GM19099 (cell line): ENCODE data around the gene MAPKBP1.

Experiments
- POLR2A ChIP-seq: IDR thresholded peaks from 3 replicates; pipeline ENCODE4 v1.6.1; 2011; ENCODE audit warnings: low read depth; ENCODE audit not compliant: insufficient read length; ENCODE audit errors: extremely low read depth

Gene MAPKBP1

DNA sequence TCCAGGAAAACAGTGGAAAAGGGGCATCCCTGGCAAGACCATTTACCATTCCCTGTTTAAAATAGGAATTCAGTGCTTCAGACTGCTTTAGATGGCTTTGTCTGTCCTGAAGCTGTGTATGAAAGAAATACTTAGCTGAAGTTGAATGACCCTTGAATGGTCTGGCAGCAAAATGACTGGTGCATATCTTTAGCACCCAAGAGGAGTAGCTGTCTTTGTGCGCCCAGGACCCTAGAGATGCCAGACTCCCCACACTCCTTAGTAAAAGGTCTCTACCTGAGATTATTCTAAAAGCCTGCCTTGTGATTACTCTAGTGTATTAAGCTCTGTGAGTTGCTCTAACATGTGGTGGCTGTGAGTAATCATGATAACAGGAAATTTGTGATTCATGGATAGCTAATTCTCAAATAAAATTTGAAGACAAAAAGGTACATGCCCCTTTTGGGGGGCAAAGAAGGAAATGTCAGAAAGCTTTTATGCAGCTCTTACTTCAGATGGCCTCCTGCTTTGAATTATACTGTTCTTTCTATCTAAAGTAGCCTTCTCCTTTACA lies 3.2 kb downstream of the MAPKBP1 start:
- TF ChIP-seq POLR2A = no peak

DNA sequence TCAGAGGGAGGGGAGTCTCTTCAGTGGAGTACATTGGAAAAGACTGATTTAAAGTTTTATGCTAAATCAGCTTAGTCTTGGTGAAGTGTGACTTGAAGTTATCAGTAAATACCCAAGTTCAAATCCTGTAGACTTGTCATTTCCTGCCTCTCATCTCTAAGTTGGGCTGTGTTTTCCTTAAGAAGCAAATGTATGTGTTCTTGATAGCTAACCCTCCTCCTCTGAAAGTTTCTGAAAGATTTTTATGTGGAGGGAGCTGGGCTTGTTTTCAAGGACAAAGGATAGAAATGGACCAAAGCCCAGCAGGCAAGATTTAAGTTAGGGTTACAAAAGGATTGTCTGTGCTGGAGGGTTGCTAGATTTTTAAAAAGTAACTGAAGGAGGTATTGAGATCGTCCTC lies 4.2 kb downstream of the MAPKBP1 start:
- no peak for TF ChIP-seq POLR2A

DNA sequence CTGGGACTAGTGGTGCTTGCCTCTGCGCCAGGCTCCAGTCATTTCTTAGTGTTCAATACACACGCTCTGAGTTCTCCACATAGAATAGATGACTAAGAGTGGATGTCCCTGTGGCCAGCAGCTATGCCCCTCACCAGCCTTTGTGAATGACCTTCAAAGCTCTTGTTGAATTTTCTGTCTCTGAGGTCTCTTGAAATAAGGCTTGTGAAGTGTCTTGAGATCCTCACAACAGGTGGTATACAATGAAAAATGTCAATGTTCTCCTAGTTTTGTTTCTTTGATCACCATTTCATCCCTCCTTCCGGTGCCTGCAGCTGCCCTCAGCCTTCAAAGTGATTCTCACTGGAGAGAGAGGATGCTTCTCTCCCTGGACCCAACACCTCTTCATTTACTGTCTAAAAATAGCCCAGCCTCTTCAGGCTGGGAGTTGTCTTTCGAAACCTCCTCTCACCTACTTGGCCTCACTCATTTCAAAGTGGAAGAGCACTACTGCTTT lies 5.4 kb downstream of the MAPKBP1 start:
- no peak for TF ChIP-seq POLR2A

DNA sequence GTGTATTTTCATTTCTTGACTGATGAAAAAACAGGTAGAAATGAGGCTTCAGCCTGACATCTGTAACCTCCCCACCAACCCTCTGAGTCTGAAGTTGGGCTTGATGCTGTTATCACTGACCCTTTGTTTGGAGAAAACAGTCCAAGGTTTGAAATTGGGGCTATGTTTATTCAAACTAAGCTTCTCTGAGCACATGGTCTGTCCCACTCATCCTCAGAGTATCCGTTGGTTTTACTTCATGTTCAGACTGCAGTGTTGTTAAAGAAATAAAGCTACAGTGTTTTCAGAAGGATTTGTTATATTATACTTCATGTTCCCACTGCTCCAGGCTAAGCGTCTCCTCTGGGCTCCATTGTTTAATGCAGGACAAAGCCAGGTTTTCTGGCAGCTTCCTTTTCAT lies 6.0 kb downstream of the MAPKBP1 start:
- no peak for TF ChIP-seq POLR2A

DNA sequence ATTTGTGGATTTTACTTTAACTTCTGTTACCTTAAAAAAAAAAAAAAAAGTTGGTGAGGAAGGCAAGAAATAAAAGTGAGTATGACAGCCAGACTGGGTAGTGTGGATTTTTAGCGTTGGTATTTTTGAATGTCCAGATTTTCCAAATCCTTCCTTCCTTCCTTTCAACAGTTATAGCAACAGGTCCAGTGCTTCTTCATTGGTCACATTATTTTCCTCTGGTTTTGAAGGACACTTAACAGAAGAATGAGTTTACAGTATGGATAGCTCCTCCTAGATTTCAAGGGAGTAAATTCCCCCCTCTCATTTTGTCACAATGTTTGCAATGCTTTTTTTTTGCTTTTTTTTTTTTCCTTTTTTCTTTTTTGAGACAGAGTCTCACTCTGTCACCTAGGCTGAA lies 6.4 kb downstream of the MAPKBP1 start:
- no peak for TF ChIP-seq POLR2A

DNA sequence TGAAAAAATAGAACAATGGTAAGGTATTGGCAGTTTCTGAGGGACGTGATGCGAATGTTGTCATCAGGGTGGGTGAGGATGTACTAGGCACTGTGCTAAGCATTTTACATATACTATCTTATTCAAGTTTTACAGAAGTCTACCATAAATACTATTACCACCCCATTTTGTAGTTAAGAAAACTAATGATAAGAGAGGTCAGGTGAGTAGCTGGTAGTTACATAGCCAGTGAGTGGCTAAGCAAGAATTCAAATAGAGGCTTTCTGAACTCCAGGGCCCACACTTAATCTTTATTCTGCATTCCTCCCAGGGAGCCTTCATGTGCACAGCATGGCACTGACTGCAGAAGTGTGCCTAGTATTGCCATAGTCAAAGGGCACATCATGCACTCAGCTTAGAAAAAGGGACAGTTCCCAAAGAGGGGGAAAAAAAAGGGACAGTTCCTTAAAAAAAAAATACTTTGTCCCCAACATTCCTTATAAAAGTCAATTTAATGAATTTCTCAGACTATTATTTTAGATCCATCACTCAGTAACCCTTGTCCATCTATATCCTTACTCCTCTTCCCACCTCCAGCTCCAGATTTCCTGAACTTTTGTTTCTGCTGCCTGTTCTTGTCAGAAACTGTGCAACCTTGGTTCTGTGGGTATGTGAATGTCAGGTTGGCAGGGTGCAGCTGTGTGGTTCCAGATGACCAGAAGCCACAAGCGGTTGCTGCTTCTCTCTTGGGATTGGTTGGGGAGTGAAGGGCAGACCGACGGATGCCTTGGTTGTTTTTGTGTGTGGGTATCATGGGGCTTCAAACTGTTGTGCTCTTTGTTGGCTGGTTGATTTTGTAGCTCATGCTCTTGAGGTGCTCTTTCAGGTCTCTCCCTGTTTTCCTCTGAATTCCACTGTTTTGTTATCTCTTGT lies 8.3 kb downstream of the MAPKBP1 start:
- TF ChIP-seq POLR2A = no peak

DNA sequence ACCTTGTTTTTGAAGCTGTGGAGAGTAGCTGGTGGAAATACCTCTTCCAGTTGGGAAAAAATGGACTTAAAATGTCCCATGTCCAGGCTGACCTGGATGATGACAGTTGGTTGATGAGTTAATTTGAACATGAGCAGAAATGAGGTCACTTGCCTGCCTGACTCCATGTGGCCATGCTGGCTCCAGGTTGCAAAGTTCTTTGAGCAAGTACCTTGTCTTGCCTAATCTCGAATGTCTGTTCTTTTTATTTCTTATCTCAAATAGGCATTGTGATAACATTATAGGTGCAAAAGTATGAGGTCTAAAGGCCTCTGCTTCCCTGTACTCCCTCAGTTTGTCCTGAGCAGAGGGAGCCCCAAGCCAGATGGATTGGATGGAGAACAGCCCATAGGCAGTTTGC lies 9.0 kb downstream of the MAPKBP1 start:
- no peak for TF ChIP-seq POLR2A

DNA sequence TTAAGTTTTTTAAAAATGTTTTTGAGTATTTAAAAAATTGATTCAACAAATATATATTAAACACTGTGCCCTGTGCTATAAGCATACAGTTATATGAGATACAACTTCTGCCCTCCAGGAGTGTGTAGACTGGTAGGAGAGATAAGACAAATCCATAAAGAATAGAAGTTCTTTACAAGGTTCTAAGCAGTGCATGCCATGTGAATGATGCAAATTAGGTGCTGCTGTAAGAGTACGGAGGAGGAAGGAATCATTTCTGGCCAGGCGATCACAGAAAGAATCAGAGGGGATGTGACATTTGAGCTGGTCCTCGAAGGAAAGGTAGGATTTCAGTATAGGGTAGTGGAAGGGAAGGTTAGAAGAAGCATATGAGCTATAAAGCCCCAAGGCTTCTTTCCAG lies 14.0 kb downstream of the MAPKBP1 start:
- TF ChIP-seq POLR2A = no peak

DNA sequence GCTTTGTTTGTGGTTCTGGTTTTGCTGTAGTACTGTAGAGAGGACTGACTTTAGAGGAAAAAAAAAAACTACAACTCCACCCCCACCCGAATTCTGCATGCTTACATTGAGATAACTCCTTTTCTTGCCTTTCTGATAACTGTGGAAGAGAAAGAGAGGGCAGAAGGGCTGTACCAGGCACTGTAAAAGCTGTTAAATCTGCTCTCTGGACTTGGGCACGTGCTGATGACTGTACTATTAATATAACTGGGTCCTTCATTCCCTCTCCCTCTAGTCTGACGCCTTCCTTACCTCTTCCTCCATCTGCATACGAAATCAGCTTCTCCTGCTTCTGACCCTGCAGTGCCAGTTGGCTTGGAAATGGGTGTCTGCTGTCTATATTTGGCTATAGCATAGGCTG lies 15.0 kb downstream of the MAPKBP1 start:
- TF ChIP-seq POLR2A = no peak

DNA sequence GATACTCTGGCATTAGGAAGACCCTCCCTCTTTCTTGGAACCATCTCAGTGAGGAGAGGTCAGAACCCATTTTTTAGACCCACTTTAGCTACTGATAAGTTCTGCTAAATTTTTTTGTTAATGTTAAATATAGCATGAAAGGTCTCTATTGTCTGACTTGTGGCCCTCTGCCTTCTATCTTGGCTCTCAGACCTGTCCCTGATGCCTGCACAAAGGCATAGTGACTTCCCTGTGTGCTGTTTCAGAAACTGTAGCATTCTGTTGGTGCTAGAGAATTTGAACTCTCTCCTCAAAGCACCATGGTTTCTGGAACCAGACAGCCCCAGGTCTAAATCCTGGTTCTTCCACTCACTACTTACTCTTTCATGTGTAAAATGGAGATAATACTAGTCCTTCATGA lies 15.4 kb downstream of the MAPKBP1 start:
- no peak for TF ChIP-seq POLR2A

DNA sequence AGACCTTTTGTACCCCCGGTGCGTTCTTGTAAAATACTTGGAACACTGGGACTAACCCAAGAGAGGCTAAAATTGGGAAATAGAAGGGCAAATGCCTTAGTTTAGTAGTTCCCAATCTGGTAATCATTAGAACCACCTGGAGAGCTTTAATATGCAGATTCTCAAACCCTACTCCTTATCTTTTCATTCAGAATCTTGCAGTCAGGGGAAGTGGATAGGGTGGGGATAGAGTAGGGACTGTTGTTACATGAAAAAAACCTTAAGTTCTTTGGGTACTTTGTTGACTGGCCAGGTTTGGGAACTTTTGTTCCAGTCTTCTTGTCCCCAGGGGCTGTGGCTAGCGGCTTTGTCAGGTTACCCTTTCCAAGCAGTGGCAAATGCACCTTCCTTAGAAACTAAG lies 15.9 kb downstream of the MAPKBP1 start:
- TF ChIP-seq POLR2A = no peak

DNA sequence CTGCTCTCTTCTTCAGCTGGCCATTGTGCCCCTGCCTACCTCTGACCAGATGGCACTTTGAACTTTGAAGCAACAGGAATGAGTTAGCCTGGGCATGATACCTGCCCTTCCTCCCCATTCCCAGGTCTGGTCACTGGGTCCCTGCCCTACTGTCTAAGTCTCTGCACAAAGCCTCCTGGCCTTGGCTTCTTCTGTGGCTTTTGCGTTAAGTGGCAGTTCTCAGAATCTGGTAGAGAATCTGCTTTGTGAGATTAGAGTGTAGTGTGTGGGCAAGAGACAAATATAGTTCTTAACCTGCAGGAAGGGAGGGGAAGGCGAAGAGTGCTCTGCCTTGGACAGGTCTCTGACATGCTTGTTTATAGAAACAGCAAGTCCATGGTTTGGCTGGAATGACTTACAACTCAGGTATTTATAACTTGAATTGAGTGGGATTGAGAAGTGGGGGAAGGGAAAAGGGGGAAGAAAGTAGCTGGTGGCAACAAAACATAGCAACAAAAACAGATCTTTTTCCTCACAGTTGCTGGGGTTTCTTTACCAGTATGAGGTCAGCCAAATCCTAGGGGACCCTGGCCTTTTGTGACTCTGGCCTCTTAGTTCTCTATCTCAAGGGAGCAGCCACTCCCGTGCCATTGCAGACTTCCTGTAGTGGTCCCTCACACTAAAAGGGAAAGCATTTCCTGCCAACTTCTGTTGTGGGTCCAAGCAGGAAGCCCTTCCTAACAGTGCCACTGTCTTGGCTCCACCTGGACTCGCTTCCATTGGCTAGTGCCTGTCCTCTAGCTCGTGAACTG lies 16.7 kb downstream of the MAPKBP1 start:
- no peak for TF ChIP-seq POLR2A

DNA sequence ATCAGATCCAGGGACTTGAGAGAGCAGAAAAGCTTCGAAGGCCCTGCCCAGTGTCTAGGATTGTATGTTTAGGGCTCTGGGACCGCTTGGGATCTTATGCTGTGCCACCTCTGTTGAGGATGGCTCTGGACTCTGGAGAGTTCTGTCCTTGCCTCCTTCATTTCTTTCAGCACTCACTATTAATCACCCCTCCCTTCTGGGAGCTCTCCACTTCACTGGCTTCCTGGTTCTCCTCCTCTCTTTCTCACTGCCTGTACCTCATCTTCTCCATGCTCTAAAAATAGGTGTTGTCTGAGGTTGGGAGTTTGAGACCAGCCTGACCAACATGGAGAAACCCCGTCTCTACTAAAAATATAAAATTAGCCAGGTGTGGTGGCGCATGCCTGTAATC lies 17.3 kb downstream of the MAPKBP1 start:
- TF ChIP-seq POLR2A = no peak

DNA sequence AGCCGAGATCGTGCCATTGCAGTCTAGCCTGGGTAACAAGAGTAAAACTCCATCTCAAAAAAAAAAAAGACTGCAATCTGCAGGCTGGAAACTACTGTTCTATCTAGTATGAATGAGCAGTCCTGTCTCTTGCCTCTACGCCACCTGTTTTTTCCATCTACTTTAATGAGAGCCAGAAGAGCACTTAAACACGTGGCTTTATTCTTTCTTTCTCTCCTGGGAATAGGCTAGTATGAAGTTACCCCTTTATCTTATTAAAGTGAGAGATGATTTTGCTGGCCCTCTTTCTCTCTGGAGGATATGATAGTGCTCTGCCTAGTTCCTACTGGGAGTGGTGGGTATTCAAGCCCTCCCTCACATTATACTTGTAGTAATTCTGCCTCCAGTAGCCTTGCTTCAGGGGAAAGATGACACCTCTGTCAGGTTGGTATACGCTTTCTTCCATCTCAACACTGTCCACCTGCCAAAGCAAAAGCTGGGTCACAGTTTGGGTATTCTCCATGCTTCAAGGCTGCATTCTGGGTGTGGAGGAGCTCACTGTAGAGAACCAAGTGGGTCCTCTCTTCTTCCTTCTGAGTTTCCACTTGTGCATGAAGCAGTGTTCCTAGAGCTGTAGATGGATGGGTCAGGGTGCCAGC lies 17.8 kb downstream of the MAPKBP1 start:
- no peak for TF ChIP-seq POLR2A

DNA sequence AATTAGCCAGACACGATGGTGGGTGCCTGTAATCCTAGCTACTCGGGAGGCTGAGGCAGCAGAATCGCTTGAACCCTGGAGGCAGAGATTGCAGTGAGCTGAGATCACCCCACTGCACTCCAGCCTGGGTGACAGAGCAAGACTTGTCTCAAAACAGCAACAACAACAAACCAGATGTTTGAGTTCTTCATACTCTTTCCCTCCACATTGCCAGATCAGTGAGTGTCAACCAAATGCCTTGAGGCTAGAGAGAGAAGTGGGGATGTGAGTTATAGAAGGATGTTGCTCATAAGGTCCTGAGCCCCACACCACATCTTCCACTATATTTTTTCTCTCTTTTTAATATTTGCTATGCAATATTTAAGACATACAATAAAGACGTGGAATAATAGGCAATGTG lies 19.8 kb downstream of the MAPKBP1 start:
- no peak for TF ChIP-seq POLR2A
